Endothelial cell of umbilical vein (primary cell): Measurements from ENCODE around the gene GPAM. TPM values are rescaled to one million over a fixed set of nuclear protein-coding genes. Genes with fewer than 3 reads are reported as not detected.

Experiments used
- BruUV-seq: library from RNA; stranded (reverse); fragments of 400-500 nt; replicated peaks from 2 replicates; lab custom pipeline; 2021; lab: Mats Ljungman, UMichigan
- CTCF ChIA-PET: fragments of 300-600, 350-600 bp; sonication (Branson Sonifier 250); formaldehyde crosslinking; loops from one replicate; lab custom pipeline; 2021; ENCODE audit warnings: antibody characterized with exemption, inconsistent platforms; lab: Charles Lee
- POLR2A ChIA-PET: fragments of 300-600, 350-600 bp; sonication (Branson Sonifier 250); formaldehyde crosslinking; loops from one replicate; lab custom pipeline; 2021; ENCODE audit warnings: antibody characterized with exemption, inconsistent platforms; lab: Charles Lee
- DNase-seq: peaks from one replicate; pipeline ENCODE4 v3.0.0-alpha.2; 2011; ENCODE audit warnings: low read depth, low spot score
- FAIRE-seq: peaks from 2 replicates; lab custom pipeline; 2011; peaks lifted over from hg19 to GRCh38; lab: Jason Lieb, UNC
- H2AFZ ChIP-seq: 2 replicates; pipeline ENCODE4 v1.6.0; 2012; ENCODE audit warnings: low read depth, low read length, control low read depth, inconsistent platforms
- H3K27ac ChIP-seq: 2 replicates; pipeline ENCODE4 v1.5.1; 2011; ENCODE audit warnings: low read depth, mild to moderate bottlenecking, control low read depth, low read length, moderate library complexity; ENCODE audit not compliant: insufficient read depth
- H3K27me3 ChIP-seq, 2 experiments: 2 replicates each; pipeline versions ENCODE4 v1.6.0 to v1.6.1; 2011; ENCODE audit warnings: low read length in 2 of 2, mixed read lengths in 1 of 2; ENCODE audit not compliant: control insufficient read depth in 2 of 2, insufficient read depth in 2 of 2
- H3K36me3 ChIP-seq, 2 experiments: 2 replicates in 1 of 2; 3 replicates in 1 of 2; pipeline ENCODE4 v1.5.1; 2011; ENCODE audit warnings: low read length in 2 of 2, mild to moderate bottlenecking in 1 of 2, moderate library complexity in 1 of 2; ENCODE audit not compliant: control insufficient read depth in 2 of 2, insufficient read depth in 2 of 2; ENCODE audit errors: extremely low read depth in 1 of 2
- H3K4me1 ChIP-seq: 3 replicates; pipeline ENCODE4 v1.5.1; 2011; ENCODE audit warnings: mild to moderate bottlenecking, low read length; ENCODE audit not compliant: control insufficient read depth, insufficient read depth; ENCODE audit errors: extremely low read depth
- H3K4me2 ChIP-seq: 2 replicates; pipeline ENCODE4 v1.6.1; 2011; ENCODE audit warnings: low read length, control low read depth, mixed read lengths; ENCODE audit not compliant: insufficient read depth
- H3K4me3 ChIP-seq, 3 experiments: fragments of 200-600 bp in 1 of 3; sonication (generic), shearing (Covaris generic) in 1 of 3; replicated peaks in 1 of 3; 2 replicates each; pipeline ENCODE4 v1.5.1; 2011 to 2016; ENCODE audit warnings: control low read depth in 3 of 3, low read length in 3 of 3, mild to moderate bottlenecking in 2 of 3, inconsistent platforms in 1 of 3, low read depth in 1 of 3, moderate library complexity in 1 of 3; ENCODE audit not compliant: insufficient read depth in 1 of 3
- H3K79me2 ChIP-seq: 2 replicates; pipeline ENCODE4 v1.6.0; 2012; ENCODE audit warnings: low read length, inconsistent platforms; ENCODE audit not compliant: control insufficient read depth, insufficient read depth
- H3K9ac ChIP-seq: replicated peaks from 2 replicates; pipeline ENCODE3; 2011; ENCODE audit warnings: low read length, control low read depth; ENCODE audit not compliant: insufficient read depth; ENCODE audit errors: extremely low read depth
- H3K9me1 ChIP-seq: replicated peaks from 3 replicates; pipeline ENCODE4 v1.6.0; 2011; ENCODE audit warnings: mild to moderate bottlenecking, low read length; ENCODE audit not compliant: control insufficient read depth, insufficient read depth; ENCODE audit errors: extremely low read depth
- H3K9me3 ChIP-seq: replicated peaks from 2 replicates; pipeline ENCODE4 v1.5.1; 2012; ENCODE audit warnings: low read length, inconsistent platforms; ENCODE audit not compliant: control insufficient read depth, insufficient read depth
- H4K20me1 ChIP-seq: replicated peaks from 2 replicates; pipeline ENCODE3; 2011; ENCODE audit warnings: mild to moderate bottlenecking, low read length; ENCODE audit not compliant: control insufficient read depth, insufficient read depth; ENCODE audit errors: extremely low read depth
- EZH2 ChIP-seq: IDR thresholded peaks from 2 replicates; pipeline ENCODE4 v1.6.1; 2012; ENCODE audit warnings: borderline replicate concordance, low read depth, mild to moderate bottlenecking, moderate library complexity, low read length, inconsistent platforms; ENCODE audit not compliant: severe bottlenecking
- FOS ChIP-seq: IDR thresholded peaks from 2 replicates; pipeline ENCODE4 v1.6.1; 2011; ENCODE audit warnings: mild to moderate bottlenecking, low read length, moderate library complexity, borderline replicate concordance; ENCODE audit not compliant: insufficient read depth
- GATA2 ChIP-seq: IDR thresholded peaks from 2 replicates; pipeline ENCODE4 v1.7.0; 2011; ENCODE audit warnings: low read depth, mild to moderate bottlenecking, moderate library complexity, mixed read lengths, low read length; ENCODE audit not compliant: insufficient read length, insufficient read depth
- JUN ChIP-seq: IDR thresholded peaks from 2 replicates; pipeline ENCODE4 v1.6.1; 2011; ENCODE audit warnings: borderline replicate concordance, low read depth; ENCODE audit not compliant: insufficient read length, insufficient read depth
- MYC ChIP-seq: IDR thresholded peaks from one replicate; pipeline ENCODE4 v1.6.1; 2011; ENCODE audit warnings: mild to moderate bottlenecking, low read depth, low read length
- POLR2A ChIP-seq: IDR thresholded peaks from 2 replicates; pipeline ENCODE4 v1.6.1; 2012; ENCODE audit warnings: low read depth, mild to moderate bottlenecking, control low read depth, low read length
- POLR2AphosphoS5 ChIP-seq: IDR thresholded peaks from 2 replicates; pipeline ENCODE4 v1.6.1; 2012; ENCODE audit warnings: low read depth, mild to moderate bottlenecking, control low read depth, low read length, moderate library complexity; ENCODE audit not compliant: insufficient read depth
- dilution Hi-C: fragments of 300-500 bp; cut with MboI; formaldehyde crosslinking; loops from one replicate; pipeline ENCODE4 v1.15.0; 2019; ENCODE audit warnings: low sequenced_read_pairs; ENCODE audit not compliant: extremely low pct_ligation_motif_present
- intact Hi-C: fragments of 100-400 bp; cut with micrococcal nuclease; formaldehyde crosslinking; loops from one replicate; pipeline ENCODE4 v1.10.0; 2022
- polyA plus RNA-seq, 4 experiments: library from polyadenylated mRNA; depleted of rRNA in 3 of 4; stranded (reverse) in 3 of 4; unstranded in 1 of 4; fragments of >200 nt; gene quantifications; 2 replicates each; pipeline versions ENCODE4 v1.2.1 to v1.2.3, GENCODE V29; 2011 to 2012; ENCODE audit warnings: missing spikeins in 1 of 4
- total RNA-seq: library from RNA; stranded (reverse); gene quantifications from 2 replicates; pipeline ENCODE4 v1.2.3, GENCODE V29; 2021
- TF ChIP-seq, protein P1 (sequence below), 2 donors: IDR thresholded peaks; 1 replicate in 1 of 2; 2 replicates in 1 of 2; pipeline ENCODE4 v1.5.1; 2011; ENCODE audit warnings: low read length in 2 of 2, mild to moderate bottlenecking in 2 of 2, moderate library complexity in 2 of 2, control low read depth in 1 of 2, inconsistent platforms in 1 of 2, low read depth in 1 of 2; ENCODE audit not compliant: insufficient read depth in 1 of 2; ENCODE audit errors: extremely low read depth in 1 of 2
- TF ChIP-seq, protein P2 (sequence below): IDR thresholded peaks from 2 replicates; pipeline ENCODE4 v1.6.1; 2011; ENCODE audit not compliant: insufficient read depth, insufficient read length

GPAM gene
- total and polyA plus RNA-seq, 2 donors (not counting 3 experiments of a cell fraction or from before 2014, with no cell fraction given): 3.4 to 9.7 TPM

DNA sequence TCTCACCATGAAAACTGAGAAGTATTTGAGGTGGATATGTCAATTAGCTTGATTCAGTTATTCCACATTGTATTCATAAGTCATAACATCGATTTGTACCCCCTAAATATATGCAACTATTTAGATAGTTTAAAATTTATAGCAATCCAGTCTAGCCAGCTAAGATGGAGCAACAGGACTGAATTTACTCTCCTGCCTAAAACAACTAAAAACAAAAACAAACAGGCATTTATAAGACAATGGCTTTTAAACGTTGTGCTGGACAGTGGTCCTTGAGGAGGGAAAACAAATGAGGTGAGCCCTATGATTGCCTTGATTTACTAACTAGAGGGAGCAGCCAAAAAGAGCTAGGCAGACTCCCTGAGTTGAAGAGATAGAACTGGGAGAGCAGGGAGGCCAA is 814 bp upstream of the GPAM start:
- H3K36me3 ChIP-seq: peaks cover 0 to 2% of the 10 kb centered on the region in 2 experiments
- no peak for DNase-seq
- ChIA-PET CTCF (interaction anchor here (0.9 to 4.7 kb wide), 5 partner anchors 9 to 288 kb away, joined by 4 to 58 read pairs (median 7); no protein-coding TSS in a partner anchor), POLR2A (interaction anchor here (0.8 kb wide), 1 partner anchor 213 kb away, joined by 3 read pairs; no protein-coding TSS in a partner anchor)
- H3K4me1 ChIP-seq: peaks cover 14% of the 10 kb centered on the region
- H3K9ac ChIP-seq: peak overlapping the region; percentile 84
- H3K4me3 ChIP-seq: peak overlapping the region in 1 of 3 experiments; percentile 80
- no peak for TF ChIP-seq GATA2
- TF ChIP-seq FOS: no peak
- no peak for TF ChIP-seq POLR2A
- no peak for TF ChIP-seq JUN
- TF ChIP-seq, protein P1, sequence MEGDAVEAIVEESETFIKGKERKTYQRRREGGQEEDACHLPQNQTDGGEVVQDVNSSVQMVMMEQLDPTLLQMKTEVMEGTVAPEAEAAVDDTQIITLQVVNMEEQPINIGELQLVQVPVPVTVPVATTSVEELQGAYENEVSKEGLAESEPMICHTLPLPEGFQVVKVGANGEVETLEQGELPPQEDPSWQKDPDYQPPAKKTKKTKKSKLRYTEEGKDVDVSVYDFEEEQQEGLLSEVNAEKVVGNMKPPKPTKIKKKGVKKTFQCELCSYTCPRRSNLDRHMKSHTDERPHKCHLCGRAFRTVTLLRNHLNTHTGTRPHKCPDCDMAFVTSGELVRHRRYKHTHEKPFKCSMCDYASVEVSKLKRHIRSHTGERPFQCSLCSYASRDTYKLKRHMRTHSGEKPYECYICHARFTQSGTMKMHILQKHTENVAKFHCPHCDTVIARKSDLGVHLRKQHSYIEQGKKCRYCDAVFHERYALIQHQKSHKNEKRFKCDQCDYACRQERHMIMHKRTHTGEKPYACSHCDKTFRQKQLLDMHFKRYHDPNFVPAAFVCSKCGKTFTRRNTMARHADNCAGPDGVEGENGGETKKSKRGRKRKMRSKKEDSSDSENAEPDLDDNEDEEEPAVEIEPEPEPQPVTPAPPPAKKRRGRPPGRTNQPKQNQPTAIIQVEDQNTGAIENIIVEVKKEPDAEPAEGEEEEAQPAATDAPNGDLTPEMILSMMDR (IDR thresholded peaks at IDR 0.05; ENCODE audit: extremely low read depth in 1 of 2, insufficient read depth in 1 of 2, low read depth in 1 of 2, low read length in 2 of 2): no peak
- TF ChIP-seq POLR2AphosphoS5: no peak
- no peak for TF ChIP-seq MYC
- TF ChIP-seq, protein P2, sequence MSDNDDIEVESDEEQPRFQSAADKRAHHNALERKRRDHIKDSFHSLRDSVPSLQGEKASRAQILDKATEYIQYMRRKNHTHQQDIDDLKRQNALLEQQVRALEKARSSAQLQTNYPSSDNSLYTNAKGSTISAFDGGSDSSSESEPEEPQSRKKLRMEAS: no peak
- TF ChIP-seq EZH2: no peak
- FAIRE-seq: no peak
- no peak overlapping the region for H3K27ac ChIP-seq
- peak overlapping the region; percentile 94 for H3K4me2 ChIP-seq
- dilution Hi-C loops (no loop called here), intact Hi-C loops (no loop called here)
- no peaks in the 10 kb centered on the region for H3K9me1 ChIP-seq
- peak overlapping the region; percentile 92 for H2AFZ ChIP-seq
- H3K27me3 ChIP-seq: peaks cover 0 to 3% of the 10 kb centered on the region in 2 experiments
- no peaks in the 10 kb centered on the region for H3K9me3 ChIP-seq
- peaks cover 2% of the 10 kb centered on the region for H3K79me2 ChIP-seq
- H4K20me1 ChIP-seq: no peaks in the 10 kb centered on the region
- BruUV-seq: no TSS peak
